ENCODE data around the gene MAZ. TPM values are rescaled to one million over a fixed set of nuclear protein-coding genes. Genes with fewer than 3 reads are reported as not detected.

MAZ gene
- polyA plus RNA-seq, 3 donors = 14.2 to 137 (median 18.8) TPM

DNA sequence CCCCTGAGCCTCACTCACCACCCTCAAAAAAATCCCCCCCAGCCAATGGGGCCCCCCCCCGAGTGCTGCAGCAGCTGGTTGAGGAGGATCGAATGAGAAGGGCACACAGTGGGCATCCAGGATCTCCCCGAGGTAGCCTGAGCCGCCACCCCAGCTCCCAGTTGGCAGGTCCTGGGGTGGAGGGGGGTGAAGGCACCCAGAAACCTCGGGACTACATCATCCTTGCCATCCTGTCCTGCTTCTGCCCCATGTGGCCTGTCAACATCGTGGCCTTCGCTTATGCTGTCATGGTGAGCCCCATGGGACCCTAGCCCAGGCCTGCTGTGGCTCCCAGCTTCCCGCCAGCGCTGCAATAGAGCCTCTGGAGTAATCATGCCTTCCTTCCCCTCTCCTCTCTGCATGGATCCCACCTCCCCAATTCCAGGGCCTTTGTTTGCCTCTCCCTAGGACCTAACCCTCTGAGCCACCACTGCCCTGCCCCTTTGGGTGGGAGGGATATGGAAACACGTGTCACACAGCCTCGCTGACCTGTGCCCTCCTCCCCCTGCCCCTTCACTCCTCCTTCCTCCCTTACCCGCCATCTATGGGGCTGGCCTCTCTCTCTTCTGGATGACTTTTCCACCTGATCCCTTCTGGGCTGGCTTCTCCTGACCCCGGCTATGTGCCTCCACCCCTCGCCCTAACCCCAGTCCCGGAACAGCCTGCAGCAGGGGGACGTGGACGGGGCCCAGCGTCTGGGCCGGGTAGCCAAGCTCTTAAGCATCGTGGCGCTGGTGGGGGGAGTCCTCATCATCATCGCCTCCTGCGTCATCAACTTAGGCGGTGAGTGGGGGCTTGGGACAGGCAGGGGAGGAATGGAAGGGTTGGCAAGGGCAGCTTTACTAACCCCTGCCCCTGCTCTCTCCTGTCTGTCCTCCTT lies 7.6 kb downstream of the MAZ start:
- H3K9ac ChIP-seq (ENCODE audit: insufficient read depth, low read length, poor library complexity, severe bottlenecking) = no peak overlapping the region
- H2AFZ ChIP-seq (ENCODE audit: insufficient read depth, low read depth, low read length, poor library complexity, severe bottlenecking) = no peak overlapping the region
- H3K4me1 ChIP-seq (ENCODE audit: control insufficient read depth in 1 of 2, insufficient read depth in 2 of 2, low read length in 2 of 2) = peaks cover 59 to 75% of the 10 kb centered on the region in 2 donors
- Mint-ChIP-seq H3K9me3 (peaks cover 0 to 8% (median 3%) of the 10 kb centered on the region in 7 donors), H3K36me3 (peaks cover 27 to 32% of the 10 kb centered on the region in 2 donors), H3K27me3 (ENCODE audit: low read depth in 3 of 3) (peaks cover 21 to 32% (median 31%) of the 10 kb centered on the region in 3 donors), H3K4me3 (peak overlapping the region in 1 of 2 donors; percentile 95), H3K27ac (peak overlapping the region in 1 of 7 donors; percentile 66), H3K4me1 (peaks cover 65% of the 10 kb centered on the region)
- peaks cover 32% of the 10 kb centered on the region for H4K20me1 ChIP-seq (ENCODE audit: insufficient read depth, low read length)
- WGBS (ENCODE audit: insufficient coverage) = 89% methylated on average over 14 of the region's 24 CpGs
- no peak overlapping the region for H3K4me3 ChIP-seq (replicated peaks in 1 of 3; ENCODE audit: low read depth in 2 of 3, low read length in 3 of 3)
- no peak overlapping the region for H3K4me2 ChIP-seq (replicated peaks; ENCODE audit: extremely low read depth, low read length, poor library complexity, severe bottlenecking)
- no peaks in the 10 kb centered on the region for H3K9me3 ChIP-seq (replicated peaks in 1 of 2; ENCODE audit: control insufficient read depth in 1 of 2, insufficient read depth in 1 of 2, low read length in 2 of 2)
- DNase-seq = no peak
- no peak overlapping the region for H3K27ac ChIP-seq (ENCODE audit: low read depth in 1 of 2, low read length in 2 of 2)
- peaks cover 5 to 24% of the 10 kb centered on the region in 2 donors for H3K27me3 ChIP-seq (ENCODE audit: control insufficient read depth in 2 of 2, insufficient read depth in 2 of 2, low read length in 2 of 2)
- TF ChIP-seq, protein P1, sequence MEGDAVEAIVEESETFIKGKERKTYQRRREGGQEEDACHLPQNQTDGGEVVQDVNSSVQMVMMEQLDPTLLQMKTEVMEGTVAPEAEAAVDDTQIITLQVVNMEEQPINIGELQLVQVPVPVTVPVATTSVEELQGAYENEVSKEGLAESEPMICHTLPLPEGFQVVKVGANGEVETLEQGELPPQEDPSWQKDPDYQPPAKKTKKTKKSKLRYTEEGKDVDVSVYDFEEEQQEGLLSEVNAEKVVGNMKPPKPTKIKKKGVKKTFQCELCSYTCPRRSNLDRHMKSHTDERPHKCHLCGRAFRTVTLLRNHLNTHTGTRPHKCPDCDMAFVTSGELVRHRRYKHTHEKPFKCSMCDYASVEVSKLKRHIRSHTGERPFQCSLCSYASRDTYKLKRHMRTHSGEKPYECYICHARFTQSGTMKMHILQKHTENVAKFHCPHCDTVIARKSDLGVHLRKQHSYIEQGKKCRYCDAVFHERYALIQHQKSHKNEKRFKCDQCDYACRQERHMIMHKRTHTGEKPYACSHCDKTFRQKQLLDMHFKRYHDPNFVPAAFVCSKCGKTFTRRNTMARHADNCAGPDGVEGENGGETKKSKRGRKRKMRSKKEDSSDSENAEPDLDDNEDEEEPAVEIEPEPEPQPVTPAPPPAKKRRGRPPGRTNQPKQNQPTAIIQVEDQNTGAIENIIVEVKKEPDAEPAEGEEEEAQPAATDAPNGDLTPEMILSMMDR (IDR thresholded peaks at IDR 0.05) = no peak
- intact Hi-C loops (cut with micrococcal nuclease) = loop anchor here in 1 of 2 donors (10.0 kb wide), 1 partner anchor 181 kb away; the partner anchor contains the start of genes HIRIP3 and INO80E
- H3K79me2 ChIP-seq (ENCODE audit: insufficient read depth, low read length) = peaks cover 36% of the 10 kb centered on the region
- peaks cover 12 to 27% of the 10 kb centered on the region in 2 donors for H3K36me3 ChIP-seq (replicated peaks in 1 of 2; ENCODE audit: control insufficient read depth in 1 of 2, insufficient read depth in 2 of 2, low read length in 2 of 2)

DNA sequence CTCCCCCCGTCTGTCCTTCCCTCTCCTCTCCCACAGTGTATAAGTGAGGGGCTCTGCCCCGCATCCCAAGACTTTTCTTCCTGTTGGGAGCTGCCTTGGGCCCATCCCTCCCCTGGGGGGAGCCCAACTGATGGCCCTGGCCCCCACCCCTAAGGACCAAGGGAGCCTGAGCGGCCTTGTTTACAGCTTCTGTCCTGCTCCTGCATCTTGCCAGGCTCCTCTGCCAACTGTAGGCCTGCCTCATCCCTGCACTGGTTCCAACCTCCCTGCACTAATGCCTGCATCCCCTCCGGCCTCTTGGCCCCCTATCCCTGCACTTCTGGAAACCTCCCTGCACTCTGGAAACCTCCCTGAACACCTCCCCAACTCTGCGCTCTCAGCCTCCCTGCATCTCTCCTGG lies 8.3 kb downstream of the MAZ start:
- Mint-ChIP-seq H3K27ac (no peak overlapping the region), H3K27me3 (ENCODE audit: low read depth in 3 of 3) (peaks cover 21 to 32% (median 31%) of the 10 kb centered on the region in 3 donors), H3K9me3 (peaks cover 0 to 8% (median 3%) of the 10 kb centered on the region in 7 donors), H3K36me3 (peaks cover 29 to 34% of the 10 kb centered on the region in 2 donors), H3K4me1 (peaks cover 68% of the 10 kb centered on the region), H3K4me3 (peak overlapping the region in 1 of 2 donors; percentile 95)
- intact Hi-C loops (cut with micrococcal nuclease) = loop anchor here in 1 of 2 donors (10.0 kb wide), 1 partner anchor 180 kb away; the partner anchor contains the start of genes HIRIP3 and INO80E
- Histone ChIP-seq H3K4me2 (replicated peaks; ENCODE audit: extremely low read depth, low read length, poor library complexity, severe bottlenecking) (peak overlapping the region; percentile 99), H3K36me3 (replicated peaks in 1 of 2; ENCODE audit: control insufficient read depth in 1 of 2, insufficient read depth in 2 of 2, low read length in 2 of 2) (peaks cover 13 to 27% of the 10 kb centered on the region in 2 donors), H3K4me3 (replicated peaks in 1 of 3; ENCODE audit: low read depth in 2 of 3, low read length in 3 of 3) (peak overlapping the region in 1 of 3 experiments; percentile 88), H3K27ac (ENCODE audit: low read depth in 1 of 2, low read length in 2 of 2) (no peak overlapping the region), H4K20me1 (ENCODE audit: insufficient read depth, low read length) (peaks cover 31% of the 10 kb centered on the region), H3K79me2 (ENCODE audit: insufficient read depth, low read length) (peaks cover 36% of the 10 kb centered on the region), H3K27me3 (ENCODE audit: control insufficient read depth in 2 of 2, insufficient read depth in 2 of 2, low read length in 2 of 2) (peaks cover 5 to 24% of the 10 kb centered on the region in 2 donors), H2AFZ (ENCODE audit: insufficient read depth, low read depth, low read length, poor library complexity, severe bottlenecking) (peak overlapping the region; percentile 95), H3K9me3 (replicated peaks in 1 of 2; ENCODE audit: control insufficient read depth in 1 of 2, insufficient read depth in 1 of 2, low read length in 2 of 2) (no peaks in the 10 kb centered on the region), H3K9ac (ENCODE audit: insufficient read depth, low read length, poor library complexity, severe bottlenecking) (no peak overlapping the region), H3K4me1 (ENCODE audit: control insufficient read depth in 1 of 2, insufficient read depth in 2 of 2, low read length in 2 of 2) (peaks cover 59 to 75% of the 10 kb centered on the region in 2 donors)
- WGBS (ENCODE audit: insufficient coverage) = 100% methylated on average over 3 of the region's 5 CpGs
- TF ChIP-seq, protein P1 (IDR thresholded peaks at IDR 0.05) = no peak
- no peak for DNase-seq

Measured in CD14-positive monocyte (primary cell).